ENCODE measurements around the gene NEAT1.

NEAT1 gene

GRCh38 chr11:65381716-65382032, 40.9 kb upstream of the NEAT1 start:
- H3K4me3 ChIP-seq (ENCODE audit: low read depth, low read length), result no peak overlapping the region
- H3K9ac ChIP-seq (ENCODE audit: low read depth, low read length), result peak overlapping the region; percentile 54
- no peaks in the 10 kb centered on the region for H3K27me3 ChIP-seq (ENCODE audit: control insufficient read depth, insufficient read depth, low read length)
- no peaks in the 10 kb centered on the region for H3K9me3 ChIP-seq (ENCODE audit: control insufficient read depth, insufficient read depth, low read length)
- H3K4me1 ChIP-seq (ENCODE audit: control insufficient read depth, insufficient read depth, low read length), result peaks cover 2% of the 10 kb centered on the region
- H3K36me3 ChIP-seq (ENCODE audit: control insufficient read depth, insufficient read depth, low read length), result no peaks in the 10 kb centered on the region

GRCh38 chr11:65382033-65382803, 40.4 kb upstream of the NEAT1 start, which contains the start of gene SLC25A45:
Gene SLC25A45, minus strand, starts transcription at chr11:65382646. Its CDS starts 695 bp downstream, at chr11:65381951.
- H3K4me3 ChIP-seq (ENCODE audit: low read depth, low read length), result no peak within 1 kb of the TSS
- H3K9ac ChIP-seq (ENCODE audit: low read depth, low read length), result peak within 1 kb of the TSS; percentile 54
- no peaks in the 10 kb centered on the region for H3K36me3 ChIP-seq (ENCODE audit: control insufficient read depth, insufficient read depth, low read length)
- H3K4me1 ChIP-seq (ENCODE audit: control insufficient read depth, insufficient read depth, low read length), result peaks cover 4% of the 10 kb centered on the region
- no peaks in the 10 kb centered on the region for H3K27me3 ChIP-seq (ENCODE audit: control insufficient read depth, insufficient read depth, low read length)
- H3K9me3 ChIP-seq (ENCODE audit: control insufficient read depth, insufficient read depth, low read length), result no peaks in the 10 kb centered on the region

DNA sequence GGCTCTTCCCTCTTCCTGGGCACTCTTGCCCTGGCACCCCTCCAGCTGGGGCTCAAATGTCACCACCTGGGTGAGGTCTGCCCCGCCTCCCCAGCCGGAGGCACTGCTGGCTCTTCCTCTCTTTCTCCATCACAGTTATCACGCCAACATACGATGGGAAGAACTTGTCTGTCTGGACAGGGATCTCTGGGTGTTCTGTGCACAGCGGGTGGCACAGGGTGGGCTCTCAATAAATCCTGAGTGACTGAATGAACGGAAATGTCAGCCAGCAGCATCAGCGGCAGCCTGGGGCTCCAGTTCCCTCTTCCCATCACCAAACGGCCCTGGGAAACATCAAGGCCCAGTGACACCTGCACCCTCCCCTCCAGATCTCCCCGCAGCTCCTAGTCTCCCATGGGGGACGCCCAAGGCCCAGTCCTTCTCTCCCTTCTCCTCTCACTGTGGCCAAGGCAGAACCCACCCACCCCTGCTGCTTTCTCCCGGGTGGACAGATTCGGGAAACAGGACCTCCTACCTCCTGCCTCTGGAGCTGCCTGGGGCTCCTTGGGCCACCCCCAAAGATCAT, 39.7 kb upstream of the NEAT1 start:
- peaks cover 4% of the 10 kb centered on the region for H3K4me1 ChIP-seq (ENCODE audit: control insufficient read depth, insufficient read depth, low read length)
- no peaks in the 10 kb centered on the region for H3K36me3 ChIP-seq (ENCODE audit: control insufficient read depth, insufficient read depth, low read length)
- no peaks in the 10 kb centered on the region for H3K9me3 ChIP-seq (ENCODE audit: control insufficient read depth, insufficient read depth, low read length)
- no peaks in the 10 kb centered on the region for H3K27me3 ChIP-seq (ENCODE audit: control insufficient read depth, insufficient read depth, low read length)
- H3K9ac ChIP-seq (ENCODE audit: low read depth, low read length), result no peak overlapping the region
- H3K4me3 ChIP-seq (ENCODE audit: low read depth, low read length), result no peak overlapping the region

DNA sequence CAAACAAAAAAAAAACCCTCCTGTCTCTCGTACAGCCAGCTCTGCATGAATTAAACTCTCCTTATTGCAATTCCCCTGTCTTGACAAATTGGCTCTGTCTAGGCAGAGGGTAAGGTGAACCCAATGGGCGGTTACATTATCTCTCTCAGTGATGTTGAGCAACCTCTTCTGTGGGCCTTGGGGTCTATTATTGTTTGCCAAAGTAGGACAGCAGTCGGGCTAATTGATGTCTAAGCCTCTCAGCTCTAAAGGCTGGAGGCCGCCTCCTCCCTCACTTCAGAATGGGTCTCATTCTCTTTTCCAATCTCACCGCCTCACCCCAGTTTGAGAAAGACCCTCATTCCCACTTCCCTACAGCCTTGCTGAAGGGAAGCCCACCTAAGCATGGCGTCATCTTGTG, 38.8 kb upstream of the NEAT1 start:
- no peak overlapping the region for H3K9ac ChIP-seq (ENCODE audit: low read depth, low read length)
- no peaks in the 10 kb centered on the region for H3K36me3 ChIP-seq (ENCODE audit: control insufficient read depth, insufficient read depth, low read length)
- no peak overlapping the region for H3K4me3 ChIP-seq (ENCODE audit: low read depth, low read length)
- H3K27me3 ChIP-seq (ENCODE audit: control insufficient read depth, insufficient read depth, low read length), result no peaks in the 10 kb centered on the region
- H3K4me1 ChIP-seq (ENCODE audit: control insufficient read depth, insufficient read depth, low read length), result peaks cover 4% of the 10 kb centered on the region
- H3K9me3 ChIP-seq (ENCODE audit: control insufficient read depth, insufficient read depth, low read length), result no peaks in the 10 kb centered on the region

- H3K9ac ChIP-seq (ENCODE audit: low read depth, low read length), result no peak overlapping the region
- H3K4me1 ChIP-seq (ENCODE audit: control insufficient read depth, insufficient read depth, low read length), result peaks cover 4% of the 10 kb centered on the region
- no peaks in the 10 kb centered on the region for H3K27me3 ChIP-seq (ENCODE audit: control insufficient read depth, insufficient read depth, low read length)
- H3K9me3 ChIP-seq (ENCODE audit: control insufficient read depth, insufficient read depth, low read length), result no peaks in the 10 kb centered on the region
- H3K36me3 ChIP-seq (ENCODE audit: control insufficient read depth, insufficient read depth, low read length), result no peaks in the 10 kb centered on the region
- H3K4me3 ChIP-seq (ENCODE audit: low read depth, low read length), result no peak overlapping the region
Measured at GRCh38 chr11:65384301-65384889, 38.2 kb upstream of the NEAT1 start.

DNA sequence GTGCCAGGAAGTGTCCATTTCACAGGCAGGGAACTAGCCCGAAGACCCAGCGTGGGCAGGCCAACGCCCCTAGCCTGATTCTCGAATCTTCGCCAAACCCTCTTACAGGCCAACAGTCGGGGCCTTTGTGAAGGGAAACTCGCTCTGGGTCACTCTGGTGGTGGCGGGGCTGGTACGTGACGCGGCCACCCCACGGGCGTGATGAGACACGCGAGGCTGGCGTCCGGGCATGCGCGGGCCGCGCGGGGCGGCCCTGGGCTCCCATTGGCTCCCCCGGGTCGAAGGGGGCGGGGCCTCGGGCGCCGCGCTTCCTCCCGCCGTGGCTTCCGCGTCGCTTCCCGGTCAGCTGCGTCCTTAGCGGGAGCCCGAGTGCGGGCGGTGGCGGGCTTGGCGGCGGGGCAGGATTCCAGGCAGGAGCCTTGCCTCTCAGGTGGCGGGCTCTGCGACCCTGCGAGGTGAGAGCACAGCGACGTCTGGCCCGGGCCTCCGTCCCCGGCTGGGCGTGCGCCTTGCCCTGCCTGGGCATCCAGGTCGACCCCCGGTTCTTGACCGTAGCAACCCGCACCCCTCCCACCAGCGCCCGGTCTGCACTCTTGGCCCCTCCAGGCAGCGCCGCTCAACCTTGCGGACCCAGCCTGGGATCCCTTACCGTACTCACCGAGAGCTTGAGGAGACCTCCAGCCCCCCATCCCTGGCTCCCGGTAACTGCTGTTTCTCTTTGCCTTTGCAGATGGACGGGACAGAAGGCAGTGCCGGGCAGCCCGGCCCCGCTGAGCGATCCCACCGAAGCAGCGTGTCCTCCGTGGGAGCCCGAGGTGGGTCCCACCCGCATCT, 36.1 kb upstream of the NEAT1 start, which contains the start of gene FRMD8:
Gene FRMD8 (plus strand): TSS at position 331 of the 834 bp plus-strand sequence. CDS start 400 bp downstream, at position 731.
- Histone ChIP-seq H3K9me3 (ENCODE audit: control insufficient read depth, insufficient read depth, low read length) (no peaks in the 10 kb centered on the region), H3K4me1 (ENCODE audit: control insufficient read depth, insufficient read depth, low read length) (peaks cover 6% of the 10 kb centered on the region), H3K27me3 (ENCODE audit: control insufficient read depth, insufficient read depth, low read length) (no peaks in the 10 kb centered on the region), H3K4me3 (ENCODE audit: low read depth, low read length) (peak within 1 kb of the TSS; percentile 75), H3K36me3 (ENCODE audit: control insufficient read depth, insufficient read depth, low read length) (no peaks in the 10 kb centered on the region), H3K9ac (ENCODE audit: low read depth, low read length) (peak within 1 kb of the TSS; percentile 81)

- no peak overlapping the region for H3K4me3 ChIP-seq (ENCODE audit: low read depth, low read length)
- H3K36me3 ChIP-seq (ENCODE audit: control insufficient read depth, insufficient read depth, low read length), result peaks cover 6% of the 10 kb centered on the region
- no peaks in the 10 kb centered on the region for H3K9me3 ChIP-seq (ENCODE audit: control insufficient read depth, insufficient read depth, low read length)
- H3K27me3 ChIP-seq (ENCODE audit: control insufficient read depth, insufficient read depth, low read length), result no peaks in the 10 kb centered on the region
- H3K4me1 ChIP-seq (ENCODE audit: control insufficient read depth, insufficient read depth, low read length), result peaks cover 4% of the 10 kb centered on the region
- H3K9ac ChIP-seq (ENCODE audit: low read depth, low read length), result no peak overlapping the region
Measured at GRCh38 chr11:65388731-65389130, 33.9 kb upstream of the NEAT1 start.

GRCh38 chr11:65389294-65389980, 33.2 kb upstream of the NEAT1 start:
- Histone ChIP-seq H3K9me3 (ENCODE audit: control insufficient read depth, insufficient read depth, low read length) (no peaks in the 10 kb centered on the region), H3K27me3 (ENCODE audit: control insufficient read depth, insufficient read depth, low read length) (no peaks in the 10 kb centered on the region), H3K4me1 (ENCODE audit: control insufficient read depth, insufficient read depth, low read length) (peaks cover 4% of the 10 kb centered on the region), H3K36me3 (ENCODE audit: control insufficient read depth, insufficient read depth, low read length) (peaks cover 10% of the 10 kb centered on the region), H3K9ac (ENCODE audit: low read depth, low read length) (no peak overlapping the region), H3K4me3 (ENCODE audit: low read depth, low read length) (no peak overlapping the region)

DNA sequence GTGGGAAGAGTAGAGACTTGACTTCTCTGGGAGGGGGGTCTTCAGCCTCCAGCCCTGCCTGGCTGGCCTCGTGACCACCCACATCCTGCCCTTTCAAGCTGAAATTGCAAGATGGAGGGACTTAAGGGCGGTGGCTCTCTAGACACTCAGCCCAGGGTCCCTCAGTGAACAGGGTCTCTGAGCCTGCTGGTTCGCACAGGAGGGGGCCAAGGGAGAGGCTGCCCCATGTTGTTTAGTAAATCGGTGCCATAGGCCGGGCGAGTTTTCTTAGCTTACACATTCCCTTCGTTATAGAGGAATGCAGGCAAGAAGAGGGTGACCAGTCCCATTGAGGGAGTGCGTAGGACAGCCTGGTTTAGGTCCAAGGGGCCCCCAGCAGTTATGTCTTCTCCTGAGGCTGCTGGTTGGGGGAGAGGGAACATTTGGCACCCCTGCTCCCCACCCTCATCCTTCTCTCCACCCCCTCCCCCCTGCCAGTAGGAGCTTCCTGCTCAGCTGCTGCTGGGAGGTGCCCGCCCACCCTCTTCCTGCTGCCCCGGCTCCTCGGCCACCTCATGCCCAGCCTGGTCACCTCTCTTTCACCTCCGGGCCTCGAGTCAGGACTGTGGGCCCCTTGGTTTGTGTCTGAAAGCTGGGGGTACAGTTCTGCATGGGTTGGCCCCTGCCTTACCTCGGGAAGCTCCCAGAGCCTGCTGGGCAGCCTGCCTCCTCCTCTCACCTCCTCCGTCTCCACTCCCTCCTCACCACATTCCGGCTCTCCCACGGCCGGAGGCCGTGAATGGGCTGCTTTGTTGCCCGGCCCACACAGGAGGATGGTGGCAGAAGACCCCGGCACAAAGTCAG, 32.3 kb upstream of the NEAT1 start:
- Histone ChIP-seq H3K9me3 (ENCODE audit: control insufficient read depth, insufficient read depth, low read length) (no peaks in the 10 kb centered on the region), H3K27me3 (ENCODE audit: control insufficient read depth, insufficient read depth, low read length) (no peaks in the 10 kb centered on the region), H3K4me1 (ENCODE audit: control insufficient read depth, insufficient read depth, low read length) (peaks cover 4% of the 10 kb centered on the region), H3K9ac (ENCODE audit: low read depth, low read length) (no peak overlapping the region), H3K4me3 (ENCODE audit: low read depth, low read length) (no peak overlapping the region), H3K36me3 (ENCODE audit: control insufficient read depth, insufficient read depth, low read length) (peaks cover 11% of the 10 kb centered on the region)

- Histone ChIP-seq H3K27me3 (ENCODE audit: control insufficient read depth, insufficient read depth, low read length) (no peaks in the 10 kb centered on the region), H3K36me3 (ENCODE audit: control insufficient read depth, insufficient read depth, low read length) (peaks cover 11% of the 10 kb centered on the region), H3K9ac (ENCODE audit: low read depth, low read length) (no peak overlapping the region), H3K4me3 (ENCODE audit: low read depth, low read length) (no peak overlapping the region), H3K9me3 (ENCODE audit: control insufficient read depth, insufficient read depth, low read length) (no peaks in the 10 kb centered on the region), H3K4me1 (ENCODE audit: control insufficient read depth, insufficient read depth, low read length) (peaks cover 4% of the 10 kb centered on the region)
Measured at GRCh38 chr11:65390996-65391395, 31.6 kb upstream of the NEAT1 start.

All from iPS-15b (cell line).